GM18505 (cell line): ENCODE data around the gene KIAA1217.

Experiments
- ATAC-seq: cut with Tn5 transposase; IDR thresholded peaks from one replicate; pipeline ENCODE4 v1.9.1; 2021; ENCODE audit not compliant: unreplicated experiment
- POLR2A ChIP-seq: IDR thresholded peaks from 4 replicates; pipeline ENCODE4 v1.6.1; 2011; ENCODE audit warnings: borderline replicate concordance; ENCODE audit not compliant: insufficient read depth, insufficient read length; ENCODE audit errors: extremely low read depth

Gene KIAA1217, protein sequence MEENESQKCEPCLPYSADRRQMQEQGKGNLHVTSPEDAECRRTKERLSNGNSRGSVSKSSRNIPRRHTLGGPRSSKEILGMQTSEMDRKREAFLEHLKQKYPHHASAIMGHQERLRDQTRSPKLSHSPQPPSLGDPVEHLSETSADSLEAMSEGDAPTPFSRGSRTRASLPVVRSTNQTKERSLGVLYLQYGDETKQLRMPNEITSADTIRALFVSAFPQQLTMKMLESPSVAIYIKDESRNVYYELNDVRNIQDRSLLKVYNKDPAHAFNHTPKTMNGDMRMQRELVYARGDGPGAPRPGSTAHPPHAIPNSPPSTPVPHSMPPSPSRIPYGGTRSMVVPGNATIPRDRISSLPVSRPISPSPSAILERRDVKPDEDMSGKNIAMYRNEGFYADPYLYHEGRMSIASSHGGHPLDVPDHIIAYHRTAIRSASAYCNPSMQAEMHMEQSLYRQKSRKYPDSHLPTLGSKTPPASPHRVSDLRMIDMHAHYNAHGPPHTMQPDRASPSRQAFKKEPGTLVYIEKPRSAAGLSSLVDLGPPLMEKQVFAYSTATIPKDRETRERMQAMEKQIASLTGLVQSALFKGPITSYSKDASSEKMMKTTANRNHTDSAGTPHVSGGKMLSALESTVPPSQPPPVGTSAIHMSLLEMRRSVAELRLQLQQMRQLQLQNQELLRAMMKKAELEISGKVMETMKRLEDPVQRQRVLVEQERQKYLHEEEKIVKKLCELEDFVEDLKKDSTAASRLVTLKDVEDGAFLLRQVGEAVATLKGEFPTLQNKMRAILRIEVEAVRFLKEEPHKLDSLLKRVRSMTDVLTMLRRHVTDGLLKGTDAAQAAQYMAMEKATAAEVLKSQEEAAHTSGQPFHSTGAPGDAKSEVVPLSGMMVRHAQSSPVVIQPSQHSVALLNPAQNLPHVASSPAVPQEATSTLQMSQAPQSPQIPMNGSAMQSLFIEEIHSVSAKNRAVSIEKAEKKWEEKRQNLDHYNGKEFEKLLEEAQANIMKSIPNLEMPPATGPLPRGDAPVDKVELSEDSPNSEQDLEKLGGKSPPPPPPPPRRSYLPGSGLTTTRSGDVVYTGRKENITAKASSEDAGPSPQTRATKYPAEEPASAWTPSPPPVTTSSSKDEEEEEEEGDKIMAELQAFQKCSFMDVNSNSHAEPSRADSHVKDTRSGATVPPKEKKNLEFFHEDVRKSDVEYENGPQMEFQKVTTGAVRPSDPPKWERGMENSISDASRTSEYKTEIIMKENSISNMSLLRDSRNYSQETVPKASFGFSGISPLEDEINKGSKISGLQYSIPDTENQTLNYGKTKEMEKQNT (N-terminal part only)

GRCh38 chr10:24208661-24209431 is at the start of gene KIAA1217:
KIAA1217 (plus strand) TSS chr10:24209138; CDS start chr10:24209194, 56 bp downstream.
- no peak for TF ChIP-seq POLR2A
- peak; percentile 33 for ATAC-seq

DNA sequence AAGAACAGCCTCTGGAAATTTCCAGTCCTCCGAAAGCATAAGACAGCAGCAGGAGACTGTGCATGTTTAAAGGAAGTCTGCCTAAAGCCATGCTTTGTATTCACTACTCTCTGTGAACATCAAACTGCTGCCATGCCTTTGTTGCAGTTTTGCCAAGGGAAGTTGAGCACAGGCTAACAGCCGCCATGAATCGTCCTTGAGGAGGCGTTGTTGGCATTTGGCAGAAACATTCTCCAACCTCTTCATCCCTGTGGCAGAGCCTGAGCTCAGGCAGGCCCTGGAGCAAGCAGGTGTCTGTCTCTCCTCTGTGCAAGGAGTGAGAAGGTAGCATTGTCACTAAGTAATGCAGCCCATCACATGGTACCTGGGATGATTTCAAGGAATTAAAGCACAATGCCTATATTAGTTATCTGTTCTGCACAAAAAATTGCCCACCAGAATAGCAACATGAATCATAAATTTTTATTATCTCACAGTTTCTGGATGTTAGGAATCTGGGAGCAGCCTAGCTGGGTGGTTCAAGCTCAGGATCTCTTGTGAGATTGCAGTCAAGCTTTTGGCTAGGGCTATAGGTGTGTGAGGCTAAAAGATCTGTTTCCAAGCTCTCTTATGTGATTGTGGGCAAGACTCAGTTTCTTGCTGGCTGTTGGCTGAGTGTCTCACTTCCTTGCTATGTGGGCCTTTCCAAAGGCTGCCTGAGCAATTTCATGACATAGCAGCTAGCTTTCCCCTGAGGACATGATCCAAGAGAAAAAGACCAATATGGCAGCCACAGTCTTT is 46.5 kb upstream of the KIAA1217 start:
- TF ChIP-seq POLR2A: no peak
- no peak for ATAC-seq

DNA sequence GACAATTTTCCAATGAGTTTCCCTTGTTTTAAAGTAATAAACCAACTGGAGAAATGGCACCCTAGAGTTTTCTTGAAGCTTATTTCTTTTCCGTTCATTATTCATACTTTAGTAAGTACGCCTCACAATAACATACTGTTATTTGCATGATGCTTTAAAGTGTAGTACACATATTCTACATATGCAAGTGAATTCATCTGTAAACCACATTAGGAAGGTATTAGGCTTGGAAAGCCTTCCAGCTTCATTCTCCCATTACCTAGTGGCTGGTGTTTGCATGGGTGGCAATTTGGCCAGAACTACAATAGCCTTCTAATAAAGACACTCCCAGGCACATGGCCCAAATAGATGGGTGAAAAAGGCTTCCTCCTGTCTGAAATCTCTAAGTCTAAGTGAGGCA is 45.5 kb upstream of the KIAA1217 start:
- ATAC-seq: no peak
- no peak for TF ChIP-seq POLR2A

DNA sequence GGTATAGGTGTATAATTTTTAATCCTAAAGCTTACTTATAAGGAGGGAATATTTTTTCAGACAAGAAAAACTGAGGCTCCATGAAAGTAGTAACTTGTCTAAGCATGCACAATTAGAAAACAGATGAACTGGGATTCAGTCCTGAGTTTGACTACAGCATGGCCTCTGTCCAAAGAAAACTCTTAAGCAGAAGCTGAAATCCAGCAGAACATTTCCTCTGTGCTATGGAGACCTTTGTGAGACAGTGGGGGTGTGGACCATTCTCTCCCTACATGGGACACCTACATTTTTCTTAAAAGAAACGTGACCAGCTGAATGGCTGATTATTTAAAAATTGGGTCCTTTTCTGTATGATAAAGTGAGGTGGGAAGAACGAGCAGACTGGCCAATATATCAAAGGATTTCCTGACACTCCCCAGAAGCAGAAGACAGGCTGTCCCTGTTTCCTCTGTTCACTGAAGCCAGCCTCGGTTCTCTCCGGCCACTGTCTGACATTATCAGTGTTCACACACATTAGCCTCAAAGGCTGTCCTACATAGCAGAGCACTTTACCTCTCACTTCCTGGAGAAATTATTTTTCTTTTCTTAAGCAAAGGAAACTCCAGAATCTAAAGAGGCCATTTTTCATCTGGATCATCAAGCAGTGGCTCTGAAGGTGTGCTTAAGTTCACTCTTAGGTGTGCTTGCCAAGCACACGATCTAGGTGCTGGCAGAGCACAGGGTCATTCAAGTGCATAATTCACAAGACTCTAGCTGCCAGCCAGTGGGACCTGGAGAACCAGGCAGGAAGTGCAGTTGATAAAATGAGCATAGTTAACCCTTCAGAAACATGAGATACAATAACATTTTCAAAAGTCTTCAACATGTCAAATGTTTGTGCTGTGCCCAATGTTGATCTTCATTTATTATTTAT is 40.4 kb upstream of the KIAA1217 start:
- TF ChIP-seq POLR2A: no peak
- ATAC-seq: no peak

DNA sequence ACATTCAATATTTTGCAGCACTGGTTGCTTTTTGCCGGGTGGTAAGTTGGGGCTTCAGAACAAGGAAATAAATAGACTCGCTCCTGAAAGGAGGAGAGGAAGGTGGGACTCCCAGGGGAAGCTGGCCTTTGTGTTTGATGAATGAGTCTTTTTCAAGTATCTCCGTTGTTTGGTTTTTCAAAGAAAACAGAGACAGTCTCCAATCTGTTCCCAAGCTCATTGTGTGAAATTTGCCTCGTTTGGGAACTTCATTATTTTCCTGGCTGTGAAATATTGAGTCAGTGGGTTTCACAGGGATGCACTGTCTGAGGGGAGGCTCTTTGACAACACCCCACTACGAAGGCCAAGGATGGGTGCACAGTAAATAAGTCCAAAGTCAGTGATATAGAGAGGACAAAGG is 38.7 kb upstream of the KIAA1217 start:
- no peak for TF ChIP-seq POLR2A
- ATAC-seq: no peak

DNA sequence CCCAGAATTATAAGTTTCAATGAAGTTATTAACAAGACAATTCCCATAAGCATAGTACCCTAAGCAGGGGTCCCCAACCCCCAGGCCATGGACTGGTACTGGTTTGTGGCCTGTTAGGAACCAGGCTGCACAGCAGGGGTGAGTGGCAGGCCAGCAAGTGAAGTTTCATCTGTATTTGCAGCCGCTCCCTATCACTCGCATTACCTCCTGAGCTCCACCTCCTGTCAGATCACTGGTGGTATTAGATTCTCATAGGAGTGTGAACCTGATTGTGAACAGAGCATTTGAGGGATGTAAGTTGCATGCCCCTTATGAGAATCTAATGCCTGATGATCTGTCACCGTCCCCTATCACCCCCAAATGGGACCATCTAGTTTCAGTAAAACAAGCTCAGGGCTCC is 36.0 kb upstream of the KIAA1217 start:
- no peak for ATAC-seq

DNA sequence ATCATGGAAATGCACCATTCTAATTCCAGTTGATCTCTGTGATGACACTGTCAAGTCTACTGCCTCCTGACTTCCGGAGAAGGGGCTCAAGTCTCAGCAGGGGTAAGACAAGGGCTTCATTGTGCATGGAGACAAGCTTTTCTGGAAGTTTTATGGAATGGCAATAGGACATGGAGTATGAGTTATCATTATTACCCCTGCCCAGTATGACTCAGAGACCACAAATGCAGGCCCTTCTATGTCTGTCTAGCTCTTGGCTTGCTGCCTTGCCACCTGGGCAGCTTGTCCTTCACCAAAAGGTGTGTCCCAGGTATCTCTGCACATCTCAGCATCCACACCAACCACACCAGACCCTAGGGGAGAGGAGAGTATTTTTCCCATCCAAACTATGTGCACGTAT is 34.9 kb upstream of the KIAA1217 start:
- no peak for ATAC-seq
- no peak for TF ChIP-seq POLR2A

More for the DNA sequence above, 36.0 kb upstream of the KIAA1217 start:
- TF ChIP-seq POLR2A: no peak

DNA sequence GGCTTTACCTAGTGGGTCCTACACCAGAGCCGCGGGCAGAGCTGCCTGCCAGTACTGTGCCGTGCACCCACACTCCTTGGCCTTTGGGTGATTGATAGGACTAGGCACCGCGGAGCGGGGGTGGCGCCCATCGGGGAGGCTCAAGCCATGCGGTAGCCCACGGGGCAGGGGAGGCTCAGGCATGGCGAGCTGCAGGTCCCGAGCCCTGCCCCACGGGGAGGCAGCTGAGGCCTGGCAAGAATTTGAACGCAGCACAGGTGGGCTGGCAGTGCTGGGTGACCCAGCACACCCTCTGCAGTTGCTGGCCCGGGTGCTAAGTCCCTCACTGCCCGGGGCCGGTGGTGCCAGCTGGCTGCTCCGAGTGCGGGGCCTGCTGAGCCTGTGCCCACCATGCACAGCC is 32.3 kb upstream of the KIAA1217 start:
- TF ChIP-seq POLR2A: no peak

DNA sequence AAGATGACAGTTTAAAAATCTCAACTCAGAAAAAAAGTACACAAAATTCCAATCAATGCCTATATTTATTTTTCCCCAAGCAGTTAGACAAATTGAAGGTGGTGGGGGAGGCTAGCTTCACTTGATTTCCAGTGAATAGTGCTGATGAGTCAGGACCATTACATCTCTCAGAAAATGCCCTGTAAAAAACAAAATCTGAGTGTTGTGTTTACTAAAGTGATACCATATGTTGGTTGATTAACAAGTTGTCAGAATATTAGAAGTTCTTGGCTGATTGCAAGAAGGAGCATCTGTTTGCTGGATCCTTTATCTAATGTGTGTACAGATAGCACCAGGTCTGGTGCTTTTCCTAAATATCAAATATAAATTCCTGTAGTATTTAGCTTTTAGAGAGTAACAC is 31.3 kb upstream of the KIAA1217 start:
- ATAC-seq: no peak
- TF ChIP-seq POLR2A: no peak

More for the DNA sequence above, 32.3 kb upstream of the KIAA1217 start:
- ATAC-seq: no peak

DNA sequence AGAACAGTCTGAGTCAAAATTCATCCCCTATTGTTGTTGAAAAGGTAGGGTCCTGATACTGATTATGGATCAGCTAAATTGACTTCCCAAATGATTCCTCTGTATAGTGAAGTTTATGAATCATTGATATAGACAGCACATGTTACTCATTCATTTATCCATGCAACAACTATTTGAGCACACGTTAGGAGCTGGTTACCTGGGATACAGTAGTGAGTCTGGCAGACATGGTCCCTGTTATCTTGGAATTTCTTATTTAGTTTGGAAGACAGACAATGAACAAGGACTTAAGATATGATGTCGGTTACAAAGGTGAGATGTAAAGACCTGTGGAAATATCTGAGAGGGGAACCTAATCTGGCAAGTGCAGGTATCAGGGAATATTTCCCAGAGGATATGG is 28.0 kb upstream of the KIAA1217 start:
- no peak for TF ChIP-seq POLR2A
- ATAC-seq: no peak

- no peak for TF ChIP-seq POLR2A
Observed at GRCh38 chr10:24184455-24184854, 24.5 kb upstream of the KIAA1217 start.

More at GRCh38 chr10:24184455-24184854, 24.5 kb upstream of the KIAA1217 start:
- ATAC-seq: no peak
